UCSD-AML1 (cell line): ENCODE measurements around the gene PDXP.
"Not testable (repeated sequence)": the region's sequence is repeated elsewhere in the genome, so short reads cannot be mapped to it uniquely, and the experiment has no call there.

Source experiments
- DNase-seq: peaks from one replicate; lab custom pipeline; 2025; ENCODE audit not compliant: unreplicated experiment; lab: John Stamatoyannopoulos, UW

PDXP gene

GRCh38 chr22:37658133-37659065, at the start of gene PDXP:
PDXP (plus strand) TSS chr22:37658723; CDS start chr22:37658783, 60 bp downstream.
- peak; percentile 99 for DNase-seq

- peak; percentile 61 for DNase-seq
Measured at GRCh38 chr22:37609240-37610152, 49.0 kb upstream of the PDXP start.

DNA sequence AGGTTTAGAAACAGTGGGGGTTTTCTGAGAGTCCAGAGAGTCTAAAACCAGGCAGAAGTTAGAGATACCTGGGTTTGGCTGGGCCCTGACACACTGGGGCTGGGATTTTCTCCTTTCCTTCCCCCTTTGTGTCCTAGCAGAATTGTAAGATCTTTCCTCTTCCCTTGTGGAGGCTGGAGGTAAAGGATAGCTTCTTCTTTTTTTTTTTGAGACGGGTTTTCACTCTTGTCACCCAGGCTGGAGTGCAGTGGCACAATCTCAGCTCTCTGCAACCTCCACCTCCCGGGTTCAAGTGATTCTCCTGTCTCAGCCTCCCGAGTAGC, 48.4 kb upstream of the PDXP start:
- DNase-seq: not testable (repeated sequence)

DNA sequence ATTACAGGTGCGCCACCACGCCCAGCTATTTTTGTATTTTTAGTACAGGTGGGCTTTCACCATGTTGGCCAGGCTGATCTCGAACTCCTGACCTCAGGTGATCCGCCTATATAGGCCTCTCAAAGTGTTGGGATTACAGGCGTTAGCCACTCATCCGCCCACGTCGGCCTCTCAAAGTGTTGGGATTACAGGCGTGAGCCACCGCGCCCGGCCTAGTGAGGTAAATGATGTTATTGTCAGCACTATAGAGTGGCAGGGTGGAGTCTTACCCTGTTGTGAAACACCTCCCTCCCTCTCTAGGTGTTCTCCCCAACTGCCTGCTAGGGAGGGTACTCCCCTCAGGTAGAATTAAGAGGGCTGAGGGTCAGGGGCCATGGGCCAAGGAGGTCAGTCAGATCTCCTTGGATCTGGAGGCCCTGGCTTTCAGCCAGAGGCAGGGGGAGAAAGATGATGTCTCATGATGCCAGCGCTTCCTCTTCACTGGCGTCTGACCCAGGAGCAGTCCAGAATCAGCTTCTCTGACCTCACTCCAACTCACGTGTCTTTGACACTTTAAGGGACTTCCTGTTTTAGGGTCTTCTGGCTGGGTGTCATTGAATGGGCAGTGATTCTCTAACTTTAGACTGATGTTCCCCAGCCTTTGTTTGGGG, 47.9 kb upstream of the PDXP start:
- no peak for DNase-seq

- no peak for DNase-seq
Measured at GRCh38 chr22:37611207-37611606, 47.3 kb upstream of the PDXP start.

GRCh38 chr22:37616201-37617083, 42.1 kb upstream of the PDXP start:
- DNase-seq: no peak

DNA sequence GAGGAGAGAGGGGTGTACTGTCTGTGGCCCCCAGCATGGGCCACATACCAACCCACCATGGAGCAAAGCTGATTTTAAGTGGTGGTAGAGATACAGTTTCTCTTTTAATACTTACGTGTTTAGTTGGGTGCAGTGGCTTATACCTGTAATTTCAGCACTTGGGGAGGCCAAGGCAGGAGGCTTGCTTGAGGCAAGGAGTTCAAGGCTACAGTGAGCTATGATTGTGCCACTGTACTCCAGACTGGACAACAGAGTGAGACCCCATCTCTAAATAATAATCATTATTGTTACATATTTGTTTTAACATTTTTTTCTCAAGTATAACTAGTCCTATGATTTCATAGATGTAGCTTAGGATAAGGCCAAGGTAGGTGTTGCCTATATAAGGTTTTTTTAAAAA, 41.1 kb upstream of the PDXP start:
- DNase-seq: no peak

- no peak for DNase-seq
Measured at GRCh38 chr22:37618072-37618656, 40.4 kb upstream of the PDXP start.

- no peak for DNase-seq
Measured at GRCh38 chr22:37618674-37619073, 39.8 kb upstream of the PDXP start.

DNA sequence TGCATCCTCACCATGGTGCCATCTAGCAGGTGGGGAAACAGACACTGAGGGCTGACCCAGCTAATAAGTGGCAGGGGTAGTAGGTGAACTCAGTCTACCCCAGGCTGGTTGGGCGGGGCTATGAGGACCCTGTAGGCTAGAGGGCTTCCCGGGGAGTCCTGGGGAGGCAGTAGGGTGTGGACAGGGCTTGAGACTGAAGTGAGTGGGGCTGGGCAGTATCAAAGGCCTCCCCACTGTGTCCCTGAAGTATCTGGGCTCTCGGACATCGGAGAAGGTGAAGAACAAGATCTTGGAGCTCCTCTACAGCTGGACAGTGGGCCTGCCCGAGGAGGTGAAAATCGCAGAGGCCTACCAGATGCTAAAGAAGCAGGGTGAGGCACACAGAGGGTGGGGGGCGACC, 38.5 kb upstream of the PDXP start:
- DNase-seq: no peak

DNA sequence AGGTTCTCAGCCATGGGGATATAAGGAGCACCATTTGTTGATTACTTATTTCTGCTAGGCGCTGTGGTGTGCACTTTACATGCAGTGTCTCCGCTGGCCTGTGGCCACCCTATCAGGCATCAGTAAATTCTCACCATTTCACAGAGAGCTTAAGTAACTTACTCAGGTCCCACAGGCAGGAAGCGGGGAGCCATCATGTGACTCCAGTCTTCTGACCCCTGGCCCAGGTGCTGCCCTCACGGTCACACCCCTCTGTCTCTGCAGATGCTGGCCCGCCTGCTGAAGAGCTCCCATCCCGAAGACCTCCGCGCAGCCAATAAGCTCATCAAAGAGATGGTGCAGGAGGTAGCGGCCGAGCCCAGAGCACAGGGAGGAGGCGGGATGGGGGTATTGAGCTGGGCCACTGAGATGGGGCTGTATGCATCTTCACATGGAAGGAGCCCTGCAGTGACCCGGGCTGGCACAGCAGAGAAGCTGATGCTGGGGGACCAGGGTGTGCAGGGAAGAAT, 37.1 kb upstream of the PDXP start:
- DNase-seq: no peak

GRCh38 chr22:37623075-37624016, 35.2 kb upstream of the PDXP start:
- DNase-seq: peak; percentile 68

GRCh38 chr22:37624017-37624365, 34.5 kb upstream of the PDXP start:
- no peak for DNase-seq

DNA sequence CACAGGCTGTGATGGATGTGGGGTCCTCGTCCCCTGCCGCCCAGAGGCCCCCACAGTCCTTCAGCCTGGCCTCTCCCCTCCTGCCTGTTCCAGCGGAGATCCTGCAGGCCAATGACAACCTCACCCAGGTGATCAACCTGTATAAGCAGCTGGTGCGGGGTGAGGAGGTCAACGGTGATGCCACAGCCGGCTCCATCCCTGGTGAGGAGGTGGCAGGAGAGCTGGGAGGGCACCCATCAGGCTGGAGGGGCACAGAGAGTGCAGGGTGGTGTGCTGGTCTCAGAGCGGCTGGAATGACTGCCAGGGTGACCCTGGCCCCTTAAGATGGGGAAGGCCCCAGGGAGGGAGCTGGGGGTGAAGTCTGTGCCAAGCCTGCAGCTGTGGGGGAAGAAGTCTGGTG, 33.6 kb upstream of the PDXP start:
- DNase-seq: no peak

GRCh38 chr22:37625737-37626136, 32.8 kb upstream of the PDXP start:
- no peak for DNase-seq

- DNase-seq: no peak
Measured at GRCh38 chr22:37626144-37626543, 32.4 kb upstream of the PDXP start.

DNA sequence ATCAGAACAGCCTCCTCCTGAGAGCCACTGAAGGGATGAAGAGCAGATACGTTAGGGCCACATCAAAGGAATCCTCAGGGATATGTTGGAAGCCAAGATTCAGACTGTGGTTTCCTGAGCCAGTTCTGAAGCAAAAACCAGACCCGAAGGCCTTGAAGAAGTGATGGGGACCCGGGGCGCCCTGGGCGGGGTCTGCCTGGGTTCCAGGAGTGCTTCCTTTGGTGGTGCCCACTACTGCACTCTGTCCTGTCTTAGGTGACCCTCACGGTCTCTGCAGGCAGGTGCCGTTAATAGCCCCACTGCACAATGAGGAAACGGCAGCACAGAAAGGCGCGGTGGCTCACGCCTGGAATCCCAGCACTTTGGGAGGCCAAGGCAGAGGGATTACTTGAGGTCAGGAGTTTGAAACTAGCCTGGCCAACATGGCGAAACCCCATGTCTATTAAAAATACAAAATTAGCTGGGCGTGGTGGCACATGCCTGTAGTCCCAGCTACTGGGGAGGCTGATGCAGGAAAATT, 31.9 kb upstream of the PDXP start:
- DNase-seq: no peak

GRCh38 chr22:37627121-37627520, 31.4 kb upstream of the PDXP start:
- no peak for DNase-seq

- peak; percentile 79 for DNase-seq
Measured at GRCh38 chr22:37627545-37627944, 31.0 kb upstream of the PDXP start.
